LNCAP (cell line): ENCODE results near the gene MYO9A.

ENCODE experiments used
- CTCF ChIP-seq: fragments of 450-650 bp; IDR thresholded peaks from 2 replicates; pipeline ENCODE4 v1.5.1; 2017; ENCODE audit warnings: mild to moderate bottlenecking

The MYO9A gene

GRCh38 chr15:71786673-71787072 is 331.3 kb downstream of the MYO9A start:
- TF ChIP-seq CTCF = no peak

- no peak for TF ChIP-seq CTCF
Observed at GRCh38 chr15:71785996-71786395, 332.0 kb downstream of the MYO9A start.

- peak; percentile 50 for TF ChIP-seq CTCF
Observed at GRCh38 chr15:71784719-71785118, 333.2 kb downstream of the MYO9A start.

DNA sequence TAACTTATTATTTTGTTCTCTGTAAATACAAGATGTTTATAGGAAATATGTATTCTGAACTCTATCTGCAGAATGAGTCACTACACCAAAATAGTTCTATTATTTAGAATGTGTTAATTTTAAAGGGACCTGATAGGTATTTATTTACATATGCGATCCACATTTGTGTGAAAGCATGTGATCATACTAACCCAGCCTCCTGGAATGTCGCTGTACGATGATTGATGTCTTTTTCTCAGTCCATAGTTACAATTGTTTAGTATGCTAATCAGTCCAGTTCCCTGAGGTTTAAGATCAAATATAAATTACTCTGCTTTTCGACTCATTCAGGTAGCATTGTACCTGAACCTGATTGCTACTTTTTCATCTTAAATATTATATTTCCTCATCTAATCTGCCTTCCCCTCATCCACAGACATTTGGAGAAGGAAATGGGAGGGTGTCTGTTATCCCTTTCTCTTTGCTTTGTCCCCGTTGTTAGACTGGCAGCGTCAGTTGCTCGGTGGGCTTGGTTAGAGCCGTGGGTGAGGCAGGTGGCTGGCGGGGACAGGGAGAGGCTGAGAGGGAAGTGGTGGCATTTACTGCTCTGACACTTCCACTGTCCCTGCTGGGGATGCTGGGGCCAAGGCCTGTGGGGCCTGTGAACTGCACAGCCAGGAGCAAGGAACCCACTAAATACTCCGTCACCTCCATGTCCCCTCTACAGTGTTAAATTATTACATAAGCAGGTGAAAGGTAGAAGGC is 335.4 kb downstream of the MYO9A start:
- TF ChIP-seq CTCF = no peak

DNA sequence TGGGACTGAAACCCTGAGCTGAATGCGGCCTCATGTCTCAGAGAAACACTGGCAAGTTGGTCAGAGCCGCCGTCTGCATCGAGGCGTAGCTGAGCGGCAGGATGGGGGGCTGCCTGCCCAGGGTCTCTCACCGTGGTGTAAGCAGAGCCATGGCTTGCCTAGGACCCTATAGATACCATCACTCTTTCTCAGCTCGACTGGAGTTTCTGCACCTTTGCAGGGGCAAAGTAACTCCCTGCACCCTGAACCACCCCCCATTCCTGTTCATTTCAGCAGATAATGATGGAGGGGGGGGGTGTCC is 336.0 kb downstream of the MYO9A start:
- TF ChIP-seq CTCF = no peak

DNA sequence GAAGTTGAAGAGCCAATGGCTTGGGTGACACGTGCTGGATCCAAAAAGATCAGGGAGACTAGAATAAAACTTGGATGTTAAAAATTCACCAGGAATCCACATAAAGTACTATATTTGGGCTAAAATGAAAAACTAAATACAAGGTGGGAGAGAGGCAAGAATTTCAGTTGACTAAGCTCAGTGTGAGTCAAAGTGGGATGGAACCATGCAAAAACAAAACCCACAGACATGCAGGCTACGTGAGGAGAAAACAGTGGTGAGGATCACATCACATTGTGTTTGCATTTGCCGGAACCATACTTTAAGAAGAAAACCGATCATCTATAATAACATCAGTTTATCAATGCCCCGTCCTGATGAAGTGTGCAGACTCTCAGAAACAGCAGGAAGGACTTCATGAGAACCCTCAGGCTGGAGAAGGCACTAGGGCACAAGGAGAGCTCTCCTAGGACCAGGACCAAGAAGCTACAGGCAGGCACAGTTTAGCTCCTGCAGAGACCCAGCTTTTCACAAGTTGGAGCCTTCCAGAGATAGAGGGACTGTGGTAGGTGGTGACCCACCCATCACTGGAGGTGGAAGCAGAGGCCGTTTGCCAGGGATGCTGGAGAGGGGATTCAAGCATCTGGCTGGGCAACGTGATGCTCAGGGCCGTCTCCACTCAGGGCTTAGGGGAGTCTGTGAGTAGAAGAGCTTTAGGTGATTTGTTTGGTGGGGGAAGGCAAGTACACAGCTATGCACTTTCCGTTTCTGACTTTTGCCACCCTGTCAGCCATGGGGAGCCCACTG is 336.6 kb downstream of the MYO9A start:
- TF ChIP-seq CTCF = no peak

DNA sequence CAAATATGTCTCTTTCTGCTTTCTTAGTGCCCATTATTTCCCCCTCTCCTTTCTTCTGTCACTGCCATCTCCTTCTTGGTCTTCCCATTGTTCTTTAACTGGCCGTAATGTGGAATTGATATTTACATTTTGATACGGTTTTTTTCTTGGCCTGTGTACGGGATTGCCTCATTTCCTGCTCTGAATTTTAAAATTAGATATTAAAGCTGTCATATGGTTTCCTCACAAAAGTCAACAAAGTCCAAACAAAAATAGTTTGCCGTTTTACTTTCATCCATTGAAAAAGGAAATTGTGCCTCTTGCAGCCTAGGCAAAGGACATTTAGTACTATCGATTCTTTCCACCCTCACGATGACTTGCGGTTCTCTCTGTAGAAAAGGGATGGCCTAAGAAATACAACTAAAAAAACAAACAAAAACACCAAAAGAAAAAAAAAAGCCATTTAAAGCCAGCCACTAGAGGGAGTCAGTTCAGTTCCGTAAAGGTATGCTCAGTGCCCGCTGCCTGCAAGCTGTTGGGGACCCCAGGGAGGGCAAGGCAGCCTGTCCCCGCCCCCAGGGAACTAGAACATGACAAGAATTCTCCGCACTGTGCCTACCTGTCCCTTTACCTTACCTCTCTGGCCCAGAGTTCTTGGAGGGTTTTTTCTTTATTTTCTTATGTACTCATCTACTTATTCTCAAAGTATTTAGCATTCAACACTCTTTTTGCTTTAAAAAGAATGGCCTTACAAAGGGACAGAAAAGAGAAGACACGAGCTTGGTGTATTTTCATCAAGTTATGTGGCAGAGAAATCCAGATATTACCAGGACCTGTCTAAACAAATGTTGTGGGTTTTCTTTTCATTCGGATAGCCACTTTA is 337.6 kb downstream of the MYO9A start:
- TF ChIP-seq CTCF = peak; percentile 85
